Esophagus (tissue), 2 donors: ENCODE results near the gene RNF114. TPM values are rescaled to one million over a fixed set of nuclear protein-coding genes. Genes with fewer than 3 reads are reported as not detected.
"Not testable (repeated sequence)": the region's sequence is repeated elsewhere in the genome, so short reads cannot be mapped to it uniquely, and the experiment has no call there.

Source experiments
- H3K27ac ChIP-seq, 2 donors: one replicate each; pipeline ENCODE4 v1.5.1; 2013; ENCODE audit warnings: low read depth in 2 of 2, mild to moderate bottlenecking in 2 of 2, inconsistent platforms in 1 of 2, low read length in 1 of 2, moderate library complexity in 1 of 2
- H3K27me3 ChIP-seq, 2 donors: one replicate each; pipeline ENCODE4 v1.6.1; 2013; ENCODE audit warnings: low read length in 2 of 2, control low read depth in 1 of 2, mild to moderate bottlenecking in 1 of 2; ENCODE audit not compliant: insufficient read depth in 2 of 2, control insufficient read depth in 1 of 2
- H3K36me3 ChIP-seq, 2 donors: one replicate each; pipeline ENCODE4 v1.6.1; 2013; ENCODE audit warnings: low read length in 1 of 2; ENCODE audit not compliant: control insufficient read depth in 2 of 2, insufficient read depth in 2 of 2
- H3K4me1 ChIP-seq, 2 donors: one replicate each; pipeline ENCODE4 v1.6.1; 2013; ENCODE audit warnings: low read length in 1 of 2; ENCODE audit not compliant: control insufficient read depth in 2 of 2, insufficient read depth in 2 of 2
- H3K4me3 ChIP-seq, 2 donors: one replicate each; pipeline ENCODE4 v1.5.1; 2013; ENCODE audit warnings: low read length in 2 of 2, mild to moderate bottlenecking in 2 of 2, low read depth in 1 of 2, moderate library complexity in 1 of 2
- H3K9me3 ChIP-seq, 2 donors: one replicate each; pipeline ENCODE4 v1.6.1; 2013; ENCODE audit warnings: mild to moderate bottlenecking in 2 of 2, low read depth in 1 of 2, low read length in 1 of 2, moderate library complexity in 1 of 2; ENCODE audit not compliant: control insufficient read depth in 2 of 2, insufficient read depth in 1 of 2
- WGBS, 2 donors: extraction: QIAGEN DNeasy Blood & Tissue Kit; methylation state at CpG; one replicate each; pipeline ENCODE4 v1.1.7; 2013; 5-methylcytosine and 5-hydroxymethylcytosine counted together
- polyA plus RNA-seq, 2 donors: library from polyadenylated mRNA; stranded (reverse); fragments of 200-250 nt; gene quantifications; one replicate each; pipeline ENCODE4 v1.2.3, GENCODE V29; 2013
- donor health status: healthy with polysubstance abuse.
- donor health status: Bipolar disorder and iron deficiency.

RNF114 gene
- polyA plus RNA-seq, 2 donors = 21.0 to 30.3 TPM

DNA sequence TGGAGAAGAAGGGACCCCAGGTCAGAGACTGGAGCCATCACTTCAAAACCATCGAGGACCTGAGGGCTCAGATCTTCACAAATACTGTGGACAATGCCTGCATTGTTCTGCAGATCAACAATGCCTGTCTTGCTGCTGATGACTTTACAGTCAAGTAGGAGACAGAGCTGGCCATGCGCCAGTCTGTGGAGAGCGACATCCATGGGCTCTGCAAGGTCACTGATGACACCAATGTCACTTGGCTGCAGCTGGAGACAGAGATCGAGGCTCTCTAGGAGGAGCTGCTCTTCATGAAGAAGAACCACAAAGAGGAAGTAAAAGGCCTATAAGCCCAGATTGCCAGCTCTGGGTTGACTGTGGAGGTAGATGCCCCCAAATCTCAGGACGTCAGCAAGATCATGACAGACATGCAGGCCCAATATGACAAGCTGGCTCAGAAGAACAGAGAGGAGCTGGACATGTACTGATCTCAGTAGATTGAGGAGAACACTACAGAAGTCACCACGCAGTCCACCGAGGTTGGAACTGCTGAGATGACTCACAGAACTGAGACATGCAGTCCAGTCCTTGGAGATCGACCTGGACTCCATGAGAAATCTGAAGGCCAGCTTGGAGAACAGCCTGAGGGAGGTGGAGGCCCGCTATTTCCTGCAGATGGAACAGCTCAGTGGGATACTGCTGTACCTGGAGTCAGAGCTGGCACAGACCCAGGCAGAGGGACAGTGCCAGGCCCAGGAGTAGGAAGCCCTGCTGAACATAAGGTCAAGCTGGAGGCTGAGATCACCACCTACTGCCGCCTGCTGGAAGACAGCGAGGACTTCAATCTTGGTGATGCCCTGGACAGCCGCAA, 21.1 kb downstream of the RNF114 start:
- H3K36me3 ChIP-seq = peaks cover 5 to 21% of the 10 kb centered on the region in 2 donors
- WGBS, 2 donors = 90 to 91% methylated on average over 12 of the region's 12 CpGs
- not testable (repeated sequence) for H3K27ac ChIP-seq, H3K27me3 ChIP-seq, H3K4me3 ChIP-seq, H3K4me1 ChIP-seq, H3K9me3 ChIP-seq

DNA sequence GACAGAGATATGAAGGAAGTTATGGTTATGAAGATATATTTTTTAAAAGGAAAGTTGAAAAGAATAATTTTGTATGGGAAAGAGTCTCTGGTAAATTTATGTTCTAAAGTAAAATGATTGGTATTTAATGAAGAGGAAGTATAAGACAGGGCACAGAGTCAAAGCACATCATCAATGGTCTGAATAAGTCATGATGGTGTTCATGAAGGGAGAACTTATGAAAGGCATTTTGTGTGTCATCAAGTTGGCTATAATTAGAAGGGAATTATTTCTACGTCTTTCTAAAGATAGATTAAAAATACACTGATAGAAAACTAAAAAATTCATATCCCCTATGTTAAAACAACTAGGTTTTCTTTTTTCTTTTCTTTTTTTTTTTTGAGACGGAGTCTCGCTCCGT, 25.2 kb downstream of the RNF114 start:
- no peak overlapping the region for H3K4me3 ChIP-seq
- no peaks in the 10 kb centered on the region for H3K27me3 ChIP-seq
- H3K36me3 ChIP-seq = peaks cover 0 to 5% of the 10 kb centered on the region in 2 donors
- H3K4me1 ChIP-seq = no peaks in the 10 kb centered on the region
- no peak overlapping the region for H3K27ac ChIP-seq
- H3K9me3 ChIP-seq = no peaks in the 10 kb centered on the region
- WGBS, 2 donors = 83 to 90% methylated on average over 4 of the region's 4 CpGs

DNA sequence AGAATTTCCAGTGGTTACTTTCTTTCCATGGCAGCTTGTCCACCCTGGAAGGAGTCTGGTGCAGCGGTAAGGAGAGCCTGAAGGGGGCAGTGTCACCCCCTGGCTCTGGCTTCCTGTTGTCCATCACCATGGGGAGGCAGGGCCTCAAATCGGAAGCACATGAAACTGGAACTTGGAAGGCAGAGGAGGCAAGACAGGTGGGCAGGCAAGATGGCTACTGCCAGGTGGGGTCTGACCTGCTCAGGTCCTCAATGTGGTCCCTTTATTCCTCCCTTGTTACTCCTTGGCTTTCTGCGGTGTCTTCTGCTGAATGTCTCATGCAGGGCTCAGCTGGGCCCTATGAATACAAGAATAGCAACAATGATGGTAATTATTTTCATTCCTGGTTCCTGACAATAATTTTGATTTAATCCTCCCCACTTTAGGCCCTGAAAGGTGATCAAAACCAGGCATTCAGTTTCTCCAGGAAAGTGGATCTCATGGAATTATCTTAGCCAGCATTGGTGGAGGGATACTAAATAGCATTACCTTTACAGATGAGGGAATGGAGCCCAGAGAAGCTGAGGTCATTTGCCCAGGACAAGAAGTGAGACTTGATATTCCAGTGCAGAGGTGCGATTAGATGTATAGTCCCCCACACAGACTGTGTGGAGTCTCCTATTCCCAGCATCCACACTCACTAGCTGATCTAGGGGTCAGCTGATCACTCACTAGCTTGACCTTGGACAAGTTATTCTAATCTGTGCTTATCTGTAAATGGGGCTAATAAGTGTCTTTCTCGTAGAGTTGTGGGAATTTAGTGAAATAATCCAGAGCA, 29.0 kb downstream of the RNF114 start:
- Histone ChIP-seq H3K9me3 (no peaks in the 10 kb centered on the region), H3K4me1 (no peaks in the 10 kb centered on the region), H3K27ac (no peak overlapping the region), H3K4me3 (no peak overlapping the region), H3K27me3 (no peaks in the 10 kb centered on the region), H3K36me3 (no peaks in the 10 kb centered on the region)
- 69 to 82% methylated on average over 5 of the region's 5 CpGs for WGBS, 2 donors

DNA sequence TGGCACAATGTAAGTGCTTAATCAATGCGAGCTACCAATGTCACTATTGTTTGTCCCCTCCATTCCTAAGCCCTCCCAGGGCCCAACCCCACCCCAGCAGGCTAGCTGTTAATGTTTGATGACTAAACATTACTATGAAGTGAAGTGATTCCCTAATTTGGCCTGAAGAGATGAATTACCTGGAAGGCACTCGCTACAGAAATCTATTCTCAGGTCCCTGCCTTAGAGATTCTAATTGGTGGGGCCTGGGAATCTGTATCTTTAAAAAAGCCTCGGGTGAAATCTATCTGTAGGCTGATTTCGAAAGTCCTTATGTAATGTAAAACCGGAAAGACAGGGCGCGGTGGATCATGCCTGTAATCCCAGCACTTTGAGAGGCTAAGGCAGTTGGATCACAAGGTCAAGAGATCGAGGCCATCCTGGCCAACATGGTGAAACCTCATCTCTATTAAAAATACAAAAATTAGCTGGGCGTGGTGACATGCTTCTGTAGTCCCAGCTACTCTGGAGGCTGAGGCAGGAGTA, 29.6 kb downstream of the RNF114 start:
- Histone ChIP-seq H3K4me1 (no peaks in the 10 kb centered on the region), H3K27me3 (no peaks in the 10 kb centered on the region), H3K4me3 (no peak overlapping the region), H3K27ac (peak overlapping the region in 1 of 2 donors; percentile 4), H3K36me3 (no peaks in the 10 kb centered on the region), H3K9me3 (no peaks in the 10 kb centered on the region)
- 59 to 67% methylated on average over 9 of the region's 9 CpGs for WGBS, 2 donors

DNA sequence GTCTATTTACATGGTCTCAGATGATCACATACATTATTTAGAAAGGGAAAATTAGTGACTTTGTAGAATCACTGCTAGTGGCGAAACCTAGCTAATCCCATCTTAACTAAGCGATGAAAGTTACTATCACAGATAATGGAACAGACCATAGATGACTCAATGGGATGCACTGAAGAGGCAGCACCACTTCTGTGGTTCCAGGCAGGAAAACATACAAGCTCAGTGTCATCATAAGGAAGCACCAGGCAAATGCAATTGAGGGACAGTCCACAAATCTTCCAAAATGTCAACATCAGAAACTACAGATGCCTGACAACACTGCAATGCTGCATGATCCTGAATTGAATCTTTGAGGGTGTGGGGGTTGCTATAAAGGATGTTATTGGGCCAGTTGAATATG, 30.7 kb downstream of the RNF114 start:
- Histone ChIP-seq H3K9me3 (no peaks in the 10 kb centered on the region), H3K27ac (no peak overlapping the region), H3K4me3 (no peak overlapping the region), H3K4me1 (no peaks in the 10 kb centered on the region), H3K36me3 (no peaks in the 10 kb centered on the region), H3K27me3 (no peaks in the 10 kb centered on the region)
- WGBS, 2 donors = 97 to 100% methylated on average over 2 of the region's 2 CpGs

DNA sequence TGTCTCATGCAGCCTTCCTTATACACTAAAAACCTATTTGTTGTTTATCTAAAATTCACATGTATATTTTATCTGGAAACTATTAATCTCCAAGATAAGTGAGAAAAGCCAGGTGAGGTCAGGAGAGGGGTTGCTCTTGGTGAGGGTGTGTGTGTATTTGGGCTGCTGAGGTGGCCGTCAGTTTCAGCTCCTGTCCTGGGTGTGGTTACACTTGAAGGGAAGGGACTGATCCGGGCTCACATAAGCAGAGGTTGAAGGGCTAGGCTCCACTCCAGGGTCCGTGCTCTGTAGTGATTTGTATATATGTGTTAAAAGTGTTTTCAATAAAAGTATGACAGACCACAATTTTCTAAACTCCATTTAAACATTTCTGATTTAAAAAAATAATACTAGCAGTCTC, 33.0 kb downstream of the RNF114 start:
- 44 to 56% methylated on average over 3 of the region's 3 CpGs for whole genome bisulfite sequencing, 2 donors
- no peaks in the 10 kb centered on the region for H3K36me3 ChIP-seq
- H3K4me1 ChIP-seq = no peaks in the 10 kb centered on the region
- H3K4me3 ChIP-seq = no peak overlapping the region
- no peak overlapping the region for H3K27ac ChIP-seq
- H3K27me3 ChIP-seq = no peaks in the 10 kb centered on the region
- H3K9me3 ChIP-seq = no peaks in the 10 kb centered on the region

DNA sequence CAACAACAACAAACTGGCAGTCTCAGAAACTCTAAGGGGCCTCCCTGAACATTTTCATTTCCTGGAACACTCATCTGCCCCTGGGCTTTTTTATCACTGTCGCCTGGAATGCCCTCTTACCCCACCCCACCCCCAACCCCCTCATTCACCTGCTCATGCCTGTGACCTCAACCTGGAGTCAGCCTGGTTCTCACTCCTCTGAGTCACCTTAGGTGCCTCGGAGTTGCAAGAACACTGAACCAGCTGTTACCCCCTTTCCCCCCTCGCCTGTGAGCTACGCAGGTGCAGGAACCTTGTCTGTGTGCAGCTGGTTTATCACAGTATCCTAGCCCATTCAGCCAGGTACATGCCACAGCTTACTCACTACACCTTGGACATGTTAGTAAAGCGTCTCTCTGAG, 33.7 kb downstream of the RNF114 start:
- WGBS, 2 donors = 46 to 61% methylated on average over 5 of the region's 5 CpGs
- H3K4me3 ChIP-seq = no peak overlapping the region

DNA sequence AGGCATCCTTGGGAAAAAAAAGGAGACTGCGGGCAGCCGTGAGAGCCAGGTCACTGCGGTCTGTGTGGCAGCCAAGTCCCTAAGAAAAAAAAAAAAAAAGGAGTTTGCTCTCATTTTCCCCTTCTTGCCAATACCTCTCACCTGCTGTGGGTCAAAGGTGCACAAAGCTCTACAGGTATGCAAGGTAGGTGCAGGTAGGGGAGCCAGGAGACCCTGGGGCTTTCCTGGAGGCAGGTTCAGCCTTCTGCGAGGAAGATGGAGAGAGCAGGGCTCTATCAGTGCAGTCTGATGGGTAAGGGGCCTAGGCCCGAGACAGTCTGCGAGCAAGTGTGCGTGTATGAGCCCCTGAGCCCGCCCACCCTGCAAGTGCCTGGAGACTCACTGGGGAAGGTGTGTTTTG, 34.3 kb downstream of the RNF114 start:
- Histone ChIP-seq H3K27ac (no peak overlapping the region), H3K36me3 (no peaks in the 10 kb centered on the region), H3K4me1 (no peaks in the 10 kb centered on the region), H3K4me3 (no peak overlapping the region), H3K9me3 (no peaks in the 10 kb centered on the region), H3K27me3 (no peaks in the 10 kb centered on the region)
- WGBS, 2 donors = 82 to 83% methylated on average over 8 of the region's 8 CpGs

More for the DNA sequence above, 33.7 kb downstream of the RNF114 start:
- Histone ChIP-seq H3K27ac (peak overlapping the region in 1 of 2 donors; percentile 10), H3K27me3 (no peaks in the 10 kb centered on the region), H3K9me3 (no peaks in the 10 kb centered on the region), H3K4me1 (no peaks in the 10 kb centered on the region), H3K36me3 (no peaks in the 10 kb centered on the region)

DNA sequence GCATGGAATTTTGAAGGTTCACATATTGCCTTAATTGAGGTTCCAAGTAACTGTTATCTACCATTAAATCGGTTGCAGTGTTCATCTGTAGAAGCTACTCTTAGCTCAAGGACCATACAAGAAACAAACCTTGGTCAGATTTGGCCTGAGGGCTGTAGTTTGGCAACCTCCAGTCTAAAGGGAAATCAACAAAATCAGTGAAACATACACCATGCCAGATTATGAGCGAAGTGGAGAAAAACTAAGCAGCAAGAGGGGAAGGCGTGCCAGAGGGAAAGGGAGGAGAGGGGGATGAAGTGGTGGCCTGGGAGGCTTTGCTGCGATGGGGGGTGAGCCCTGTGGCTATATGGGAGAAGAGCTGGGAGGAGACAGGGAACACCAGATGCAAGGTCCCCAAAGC, 37.8 kb downstream of the RNF114 start:
- WGBS, 2 donors = 67 to 73% methylated on average over 4 of the region's 4 CpGs
- Histone ChIP-seq H3K36me3 (no peaks in the 10 kb centered on the region), H3K9me3 (no peaks in the 10 kb centered on the region), H3K4me1 (no peaks in the 10 kb centered on the region), H3K4me3 (no peak overlapping the region), H3K27ac (no peak overlapping the region), H3K27me3 (no peaks in the 10 kb centered on the region)
